ENCODE results near the gene DOCK8. TPM values are rescaled to one million over a fixed set of nuclear protein-coding genes. Genes with fewer than 3 reads are reported as not detected.

Gene DOCK8
- total and polyA plus RNA-seq, 2 of the 4 experiments (the other 2 are of a cell fraction) = not detected

GRCh38 chr9:489198-490197 is 274.8 kb downstream of the DOCK8 start (continued):
- no peak for TF ChIP-seq RFX5 (IDR thresholded peaks at IDR 0.05; ENCODE audit: low read depth, low read length)

GRCh38 chr9:494764-495163 is 280.1 kb downstream of the DOCK8 start:
- no CpG with 5 or more reads among the region's 1 CpG for WGBS, 2 experiments (ENCODE audit: extremely low coverage in 2 of 2, insufficient read length in 1 of 2)
- dilution Hi-C loops (cut with HindIII; ENCODE audit: low sequenced_read_pairs, unreplicated experiment) (no loop called here), in situ Hi-C loops (cut with MboI; ENCODE audit: low sequenced_read_pairs) (no loop called here), intact Hi-C loops (cut with micrococcal nuclease) (no loop called here)
- DNase-seq = no peak
- Histone ChIP-seq H3K23ac (ENCODE audit: low read depth, low read length) (no peak overlapping the region), H2AK5ac (ENCODE audit: low read depth, low read length) (no peak overlapping the region), H2BK5ac (ENCODE audit: low read depth, low read length, poor library complexity, severe bottlenecking) (no peak overlapping the region), H3K14ac (replicated peaks; ENCODE audit: low read depth, low read length) (no peak overlapping the region), H4K91ac (ENCODE audit: insufficient read depth, low read depth, low read length) (no peak overlapping the region), H2BK20ac (ENCODE audit: low read depth, low read length) (no peak overlapping the region), H3K27ac (ENCODE audit: insufficient read depth, low read length) (no peak overlapping the region), H3K27me3 (ENCODE audit: control insufficient read depth, insufficient read depth, low read length) (peaks cover 5% of the 10 kb centered on the region; the same call in 1 of the 2 replicates), H3K36me3 (ENCODE audit: control insufficient read depth, insufficient read depth, low read length) (no peaks in the 10 kb centered on the region), H3K9me3 (ENCODE audit: control insufficient read depth, insufficient read depth, low read length) (no peaks in the 10 kb centered on the region), H3K4ac (ENCODE audit: low read depth, low read length) (no peak overlapping the region), H3K4me3 (ENCODE audit: insufficient read depth, low read depth, low read length) (no peak overlapping the region), H3K4me1 (ENCODE audit: control insufficient read depth, insufficient read depth, low read length) (no peaks in the 10 kb centered on the region), H3K79me1 (ENCODE audit: low read depth in 1 of 2, low read length in 2 of 2) (no peaks in the 10 kb centered on the region), H2AFZ (replicated peaks; ENCODE audit: low read length, poor library complexity) (no peak overlapping the region), H3K9me1 (ENCODE audit: insufficient read depth, low read length) (no peaks in the 10 kb centered on the region), H4K5ac (ENCODE audit: low read depth, low read length) (no peak overlapping the region), H4K8ac (ENCODE audit: low read depth in 2 of 2, low read length in 2 of 2) (no peak overlapping the region), H3K9ac (ENCODE audit: low read depth, low read length) (no peak overlapping the region), H2BK120ac (ENCODE audit: low read depth, low read length) (no peak overlapping the region), H3K18ac (ENCODE audit: low read depth, low read length) (no peak overlapping the region), H3K4me2 (ENCODE audit: low read depth, low read length) (no peak overlapping the region), H2AK9ac (replicated peaks; ENCODE audit: low read depth, low read length, poor library complexity) (no peak overlapping the region), H4K20me1 (ENCODE audit: insufficient read depth, low read length) (no peaks in the 10 kb centered on the region), H3K56ac (ENCODE audit: extremely low read depth, insufficient read depth, low read length) (no peak overlapping the region), H2BK15ac (ENCODE audit: low read depth, low read length) (no peak overlapping the region)
- TF ChIP-seq RCOR1 (IDR thresholded peaks at IDR 0.05; ENCODE audit: insufficient replicate concordance, low read length) = no peak
- TF ChIP-seq NFE2L2 (IDR thresholded peaks at IDR 0.05; ENCODE audit: low read depth, low read length) = no peak
- no peak for TF ChIP-seq POLR2A (IDR thresholded peaks at IDR 0.05; ENCODE audit: low read depth, low read length)
- TF ChIP-seq CEBPB (IDR thresholded peaks at IDR 0.05; ENCODE audit: low read depth, low read length) = no peak
- TF ChIP-seq SMC3 (IDR thresholded peaks at IDR 0.05; ENCODE audit: low read depth, low read length) = no peak
- TF ChIP-seq FOS (IDR thresholded peaks at IDR 0.05; ENCODE audit: low read depth, low read length) = no peak
- no peak for TF ChIP-seq ELK1 (IDR thresholded peaks at IDR 0.05; ENCODE audit: borderline replicate concordance, low read depth, low read length)
- no peak for TF ChIP-seq MXI1 (IDR thresholded peaks at IDR 0.05; ENCODE audit: borderline replicate concordance, low read depth, low read length)
- TF ChIP-seq USF2 (IDR thresholded peaks at IDR 0.05; ENCODE audit: low read depth, low read length) = no peak
- no peak for ATAC-seq (ENCODE audit: low read depth)
- CTCF ChIA-PET = no interaction called here
- no TSS peak for BruUV-seq (replicated peaks)
- POLR2A ChIA-PET (ENCODE audit: unreplicated experiment) = no interaction called here
